Measurements from ENCODE around the gene SLC6A16.
"Not testable (repeated sequence)": the region's sequence is repeated elsewhere in the genome, so short reads cannot be mapped to it uniquely, and the experiment has no call there.

Gene SLC6A16

GRCh38 chr19:49328741-49329140, 3.8 kb upstream of the SLC6A16 start:
- DNase-seq = no peak

- DNase-seq = no peak
Measured at GRCh38 chr19:49327878-49328544, 3.0 kb upstream of the SLC6A16 start.

GRCh38 chr19:49326165-49326704, 1.2 kb upstream of the SLC6A16 start:
- no peak for DNase-seq

- not testable (repeated sequence) for DNase-seq
Measured at GRCh38 chr19:49325756-49326155, 765 bp upstream of the SLC6A16 start.

- no peak for DNase-seq
Measured at GRCh38 chr19:49318296-49318695, 6.7 kb downstream of the SLC6A16 start.

GRCh38 chr19:49316284-49316683, 8.7 kb downstream of the SLC6A16 start:
- no peak for DNase-seq

GRCh38 chr19:49315111-49315510, 9.9 kb downstream of the SLC6A16 start:
- no peak for DNase-seq

GRCh38 chr19:49309087-49309486, 15.9 kb downstream of the SLC6A16 start:
- DNase-seq = no peak

GRCh38 chr19:49306734-49307133, 18.3 kb downstream of the SLC6A16 start:
- not testable (repeated sequence) for DNase-seq

- no peak for DNase-seq
Measured at GRCh38 chr19:49301866-49302252, 23.1 kb downstream of the SLC6A16 start.

- DNase-seq = no peak
Measured at GRCh38 chr19:49301165-49301865, 23.7 kb downstream of the SLC6A16 start.

- not testable (repeated sequence) for DNase-seq
Measured at GRCh38 chr19:49298653-49299052, 26.3 kb downstream of the SLC6A16 start.

- DNase-seq = no peak
Measured at GRCh38 chr19:49297403-49297802, 27.6 kb downstream of the SLC6A16 start.

GRCh38 chr19:49295208-49295880, 29.6 kb downstream of the SLC6A16 start:
- no peak for DNase-seq

GRCh38 chr19:49294401-49294800, 30.6 kb downstream of the SLC6A16 start:
- no peak for DNase-seq

GRCh38 chr19:49290517-49290916, 34.5 kb downstream of the SLC6A16 start:
- no peak for DNase-seq

GRCh38 chr19:49289286-49289685, 35.7 kb downstream of the SLC6A16 start:
- DNase-seq = not testable (repeated sequence)

GRCh38 chr19:49288205-49288604, 36.8 kb downstream of the SLC6A16 start:
- not testable (repeated sequence) for DNase-seq

GRCh38 chr19:49287141-49287770, 37.7 kb downstream of the SLC6A16 start:
- DNase-seq = no peak

GRCh38 chr19:49282184-49282583, 42.8 kb downstream of the SLC6A16 start:
- no peak for DNase-seq

- DNase-seq = no peak
Measured at GRCh38 chr19:49272204-49272603, 52.8 kb downstream of the SLC6A16 start.

GRCh38 chr19:49271080-49271753, 53.8 kb downstream of the SLC6A16 start:
- no peak for DNase-seq

GRCh38 chr19:49266409-49266808, 58.6 kb downstream of the SLC6A16 start:
- DNase-seq = not testable (repeated sequence)

All from NCI-H2029 treated with DMSO at 0.1 percent for 48 hours (cell line).